ENCODE data around the gene APP.

The APP gene

GRCh38 chr21:26119906-26120305 is 50.7 kb downstream of the APP start:
- DNase-seq (ENCODE audit: low read depth, low spot score) = no peak
- in situ Hi-C loops (cut with HindIII; ENCODE audit: low sequenced_read_pairs) = no loop called here
- TF ChIP-seq CTCF (IDR thresholded peaks at IDR 0.05; ENCODE audit: low read depth, low read length) = no peak
- no peak overlapping the region for H3K4me3 ChIP-seq (ENCODE audit: low read depth, low read length)

- no peak overlapping the region for H3K4me3 ChIP-seq (ENCODE audit: low read depth, low read length)
- TF ChIP-seq CTCF (IDR thresholded peaks at IDR 0.05; ENCODE audit: low read depth, low read length) = no peak
- in situ Hi-C loops (cut with HindIII; ENCODE audit: low sequenced_read_pairs) = no loop called here
- no peak for DNase-seq (ENCODE audit: low read depth, low spot score)
Measured at GRCh38 chr21:26118938-26119540, 51.5 kb downstream of the APP start.

- in situ Hi-C loops (cut with HindIII; ENCODE audit: low sequenced_read_pairs) = no loop called here
- no peak overlapping the region for H3K4me3 ChIP-seq (ENCODE audit: low read depth, low read length)
- no peak for DNase-seq (ENCODE audit: low read depth, low spot score)
- TF ChIP-seq CTCF (IDR thresholded peaks at IDR 0.05; ENCODE audit: low read depth, low read length) = no peak
Measured at GRCh38 chr21:26117972-26118367, 52.6 kb downstream of the APP start.

- no peak overlapping the region for H3K4me3 ChIP-seq (ENCODE audit: low read depth, low read length)
- in situ Hi-C loops (cut with HindIII; ENCODE audit: low sequenced_read_pairs) = no loop called here
- no peak for DNase-seq (ENCODE audit: low read depth, low spot score)
- no peak for TF ChIP-seq CTCF (IDR thresholded peaks at IDR 0.05; ENCODE audit: low read depth, low read length)
Measured at GRCh38 chr21:26117324-26117971, 53.1 kb downstream of the APP start.

- DNase-seq (ENCODE audit: low read depth, low spot score) = peak; percentile 58
- in situ Hi-C loops (cut with HindIII; ENCODE audit: low sequenced_read_pairs) = no loop called here
- no peak for TF ChIP-seq CTCF (IDR thresholded peaks at IDR 0.05; ENCODE audit: low read depth, low read length)
Measured at GRCh38 chr21:26116456-26117011, 54.0 kb downstream of the APP start.

GRCh38 chr21:26115899-26116298 is 54.7 kb downstream of the APP start:
- no peak overlapping the region for H3K4me3 ChIP-seq (ENCODE audit: low read depth, low read length)
- no peak for TF ChIP-seq CTCF (IDR thresholded peaks at IDR 0.05; ENCODE audit: low read depth, low read length)
- peak; percentile 71 for DNase-seq (ENCODE audit: low read depth, low spot score)
- in situ Hi-C loops (cut with HindIII; ENCODE audit: low sequenced_read_pairs) = no loop called here

More at GRCh38 chr21:26116456-26117011, 54.0 kb downstream of the APP start:
- no peak overlapping the region for H3K4me3 ChIP-seq (ENCODE audit: low read depth, low read length)

All from astrocyte of the spinal cord (primary cell).